HFFc6 (cell line): ENCODE measurements around the gene ENPP1. TPM values are rescaled to one million over a fixed set of nuclear protein-coding genes. Genes with fewer than 3 reads are reported as not detected.
A peak's percentile ranks its signal among the peaks of the same experiment; 100 is the strongest.

ENCODE experiments used
- DNase-seq: peaks from one replicate; pipeline ENCODE4 v3.0.0-alpha.2; 2018
- H3K27ac Mint-ChIP-seq: 2 replicates; pipeline ENCODE4 v1.8.0; 2020; ENCODE audit warnings: mild to moderate bottlenecking, mixed read lengths
- H3K27me3 Mint-ChIP-seq: 2 replicates; pipeline ENCODE4 v1.8.0; 2021; ENCODE audit warnings: mild to moderate bottlenecking, moderate library complexity, mixed read lengths; ENCODE audit not compliant: insufficient read depth
- H3K36me3 Mint-ChIP-seq: 2 replicates; pipeline ENCODE4 v1.8.0; 2021; ENCODE audit warnings: low read depth, mixed read lengths
- H3K4me1 Mint-ChIP-seq: 2 replicates; pipeline ENCODE4 v1.8.0; 2020; ENCODE audit warnings: low read depth, mixed read lengths
- H3K4me3 Mint-ChIP-seq: 2 replicates; pipeline ENCODE4 v1.8.0; 2020; ENCODE audit warnings: mild to moderate bottlenecking, moderate library complexity, mixed read lengths
- H3K9me3 Mint-ChIP-seq: 2 replicates; pipeline ENCODE4 v1.8.0; 2020; ENCODE audit warnings: mild to moderate bottlenecking, mixed read lengths
- total RNA-seq, 6 experiments: library from RNA; stranded (reverse); fragmentation: NEBNext Ultra II Directional; extraction: Animal tissue kit (Norgen Biotek cat#: 25700); gene quantifications; 2 replicates in 1 of 6; 3 replicates in 5 of 6; pipeline ENCODE4 v1.2.3, GENCODE V29; 2021
- TF ChIP-seq, protein P1 (sequence below): fragments of 200-600 bp; sonication (generic); IDR thresholded peaks from 2 replicates; pipeline ENCODE4 v1.5.0; 2021; ENCODE audit warnings: antibody characterized with exemption, mild to moderate bottlenecking

Gene ENPP1
- total RNA-seq, 6 experiments from 2014 or later = 30.1 to 39.5 (median 36.3) TPM

GRCh38 chr6:131792091-131792496 lies 15.7 kb upstream of the ENPP1 start:
- Mint-ChIP-seq H3K4me1 (peaks cover 27% of the 10 kb centered on the region), H3K9me3 (no peaks in the 10 kb centered on the region), H3K27ac (no peak overlapping the region), H3K27me3 (no peaks in the 10 kb centered on the region), H3K36me3 (no peaks in the 10 kb centered on the region), H3K4me3 (no peak overlapping the region)
- TF ChIP-seq, protein P1, sequence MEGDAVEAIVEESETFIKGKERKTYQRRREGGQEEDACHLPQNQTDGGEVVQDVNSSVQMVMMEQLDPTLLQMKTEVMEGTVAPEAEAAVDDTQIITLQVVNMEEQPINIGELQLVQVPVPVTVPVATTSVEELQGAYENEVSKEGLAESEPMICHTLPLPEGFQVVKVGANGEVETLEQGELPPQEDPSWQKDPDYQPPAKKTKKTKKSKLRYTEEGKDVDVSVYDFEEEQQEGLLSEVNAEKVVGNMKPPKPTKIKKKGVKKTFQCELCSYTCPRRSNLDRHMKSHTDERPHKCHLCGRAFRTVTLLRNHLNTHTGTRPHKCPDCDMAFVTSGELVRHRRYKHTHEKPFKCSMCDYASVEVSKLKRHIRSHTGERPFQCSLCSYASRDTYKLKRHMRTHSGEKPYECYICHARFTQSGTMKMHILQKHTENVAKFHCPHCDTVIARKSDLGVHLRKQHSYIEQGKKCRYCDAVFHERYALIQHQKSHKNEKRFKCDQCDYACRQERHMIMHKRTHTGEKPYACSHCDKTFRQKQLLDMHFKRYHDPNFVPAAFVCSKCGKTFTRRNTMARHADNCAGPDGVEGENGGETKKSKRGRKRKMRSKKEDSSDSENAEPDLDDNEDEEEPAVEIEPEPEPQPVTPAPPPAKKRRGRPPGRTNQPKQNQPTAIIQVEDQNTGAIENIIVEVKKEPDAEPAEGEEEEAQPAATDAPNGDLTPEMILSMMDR = peak; percentile 33; the same call in 1 of the 2 replicates
- peak; percentile 16 for DNase-seq

DNA sequence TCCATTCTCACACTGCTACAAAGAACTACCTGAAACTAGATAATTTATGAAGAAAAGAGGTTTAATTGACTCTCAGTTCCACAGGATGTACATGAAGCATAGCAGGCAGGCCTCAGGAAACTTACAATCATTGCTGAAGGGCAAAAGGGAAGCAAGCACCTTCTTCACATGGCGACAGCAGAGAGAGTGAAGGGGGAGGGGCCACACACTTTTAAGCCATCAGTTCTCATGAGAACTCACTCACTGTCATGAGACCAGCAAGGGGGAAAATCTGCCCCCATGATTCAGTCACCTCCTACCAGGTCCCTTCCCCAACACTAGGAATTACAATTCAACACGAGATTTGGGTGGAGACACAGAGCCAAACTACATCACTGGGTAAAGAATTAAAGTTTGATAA lies 12.5 kb upstream of the ENPP1 start:
- no peak for DNase-seq
- Mint-ChIP-seq H3K27me3 (no peaks in the 10 kb centered on the region), H3K4me3 (no peak overlapping the region), H3K27ac (no peak overlapping the region), H3K9me3 (no peaks in the 10 kb centered on the region), H3K36me3 (no peaks in the 10 kb centered on the region), H3K4me1 (no peaks in the 10 kb centered on the region)
- TF ChIP-seq, protein P1 = no peak

DNA sequence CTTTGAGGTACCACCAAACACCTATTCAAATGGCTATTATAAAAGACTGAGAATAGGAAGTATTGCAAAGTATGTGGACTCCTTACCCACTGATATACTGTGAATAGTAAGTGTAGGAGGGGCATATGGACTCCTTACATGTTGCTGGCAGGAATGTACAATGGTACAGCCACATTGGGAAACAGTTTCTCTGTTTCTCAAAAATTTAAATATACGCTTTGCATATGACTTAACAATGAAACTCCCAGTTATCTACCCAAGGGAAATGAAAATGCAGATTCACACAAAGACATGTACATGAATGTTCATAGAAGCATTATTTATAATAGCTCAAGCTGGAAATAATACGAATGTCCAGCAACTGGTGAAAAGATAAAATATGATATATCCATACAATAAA lies 5.5 kb upstream of the ENPP1 start:
- no peaks in the 10 kb centered on the region for H3K36me3 Mint-ChIP-seq
- TF ChIP-seq, protein P1 = no peak
- peaks cover 15% of the 10 kb centered on the region for H3K4me1 Mint-ChIP-seq
- H3K9me3 Mint-ChIP-seq = no peaks in the 10 kb centered on the region
- no peaks in the 10 kb centered on the region for H3K27me3 Mint-ChIP-seq
- no peak overlapping the region for H3K27ac Mint-ChIP-seq
- DNase-seq = no peak
- H3K4me3 Mint-ChIP-seq = no peak overlapping the region

DNA sequence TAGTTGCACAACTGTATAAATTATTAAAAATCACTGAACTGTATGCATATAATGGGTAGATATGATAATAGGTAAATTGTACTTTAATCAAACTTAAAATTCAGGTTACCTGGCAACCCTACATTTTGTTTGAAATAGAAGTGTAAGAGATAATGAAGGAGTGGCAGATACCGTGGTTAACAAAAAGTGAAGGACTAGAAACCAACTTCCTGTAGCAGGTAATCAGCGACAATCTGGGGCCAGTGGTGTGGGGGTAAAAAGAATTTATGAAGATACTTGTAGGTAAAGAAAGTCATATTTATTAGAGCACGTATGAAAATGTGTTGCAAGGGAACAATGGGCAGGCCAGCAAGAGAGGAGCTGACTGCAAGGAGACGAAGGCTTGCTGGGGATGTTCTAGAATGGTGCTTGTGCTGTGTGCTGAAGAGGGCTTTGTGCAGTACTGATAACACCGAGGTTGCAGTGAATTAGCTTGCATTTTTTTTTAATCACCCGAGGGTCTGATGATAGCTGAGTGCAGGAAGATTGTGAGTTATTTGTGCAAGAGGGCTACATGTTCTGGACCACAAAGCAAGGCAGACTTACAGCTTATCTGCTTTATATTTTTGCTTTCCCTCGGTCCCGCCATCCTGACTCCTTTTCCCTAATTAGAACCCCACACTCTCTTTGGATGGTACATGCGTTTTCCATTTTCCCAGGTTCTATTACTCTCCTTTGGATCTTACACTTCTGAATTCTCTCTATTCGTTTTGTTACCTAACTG lies 4.6 kb upstream of the ENPP1 start:
- peaks cover 19% of the 10 kb centered on the region for H3K4me1 Mint-ChIP-seq
- H3K27ac Mint-ChIP-seq = no peak overlapping the region
- no peak for DNase-seq
- no peak overlapping the region for H3K4me3 Mint-ChIP-seq
- no peaks in the 10 kb centered on the region for H3K27me3 Mint-ChIP-seq
- H3K36me3 Mint-ChIP-seq = no peaks in the 10 kb centered on the region
- TF ChIP-seq, protein P1 = no peak
- H3K9me3 Mint-ChIP-seq = no peaks in the 10 kb centered on the region

DNA sequence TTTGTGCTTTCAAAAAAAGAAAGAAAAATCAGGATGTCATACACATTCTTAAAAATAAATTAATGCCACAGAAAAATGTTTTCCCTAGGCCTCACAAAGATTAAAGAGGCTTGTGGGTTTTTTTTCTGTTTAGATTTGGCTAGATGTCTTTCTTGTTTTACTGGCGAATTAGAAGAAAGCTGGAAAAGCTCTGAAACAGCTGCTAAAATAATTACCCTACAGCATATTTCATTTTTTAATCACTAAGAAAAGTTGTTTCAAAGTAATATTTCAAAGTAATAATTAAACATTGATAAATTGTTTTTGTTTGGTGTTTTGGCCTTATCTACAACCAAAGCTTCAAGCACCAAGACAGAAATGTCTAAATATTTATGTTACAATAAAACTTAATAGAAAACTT lies 3.7 kb upstream of the ENPP1 start:
- Mint-ChIP-seq H3K27me3 (no peaks in the 10 kb centered on the region), H3K36me3 (no peaks in the 10 kb centered on the region), H3K4me3 (no peak overlapping the region), H3K4me1 (peaks cover 26% of the 10 kb centered on the region), H3K27ac (no peak overlapping the region), H3K9me3 (no peaks in the 10 kb centered on the region)
- no peak for DNase-seq
- TF ChIP-seq, protein P1 = no peak
